GM10847 (cell line): ENCODE data around the gene LBX1.

Experiments
- POLR2A ChIP-seq: IDR thresholded peaks from 2 replicates; pipeline ENCODE4 v1.6.1; 2011; ENCODE audit not compliant: insufficient read length; ENCODE audit errors: extremely low read depth

Gene LBX1, protein sequence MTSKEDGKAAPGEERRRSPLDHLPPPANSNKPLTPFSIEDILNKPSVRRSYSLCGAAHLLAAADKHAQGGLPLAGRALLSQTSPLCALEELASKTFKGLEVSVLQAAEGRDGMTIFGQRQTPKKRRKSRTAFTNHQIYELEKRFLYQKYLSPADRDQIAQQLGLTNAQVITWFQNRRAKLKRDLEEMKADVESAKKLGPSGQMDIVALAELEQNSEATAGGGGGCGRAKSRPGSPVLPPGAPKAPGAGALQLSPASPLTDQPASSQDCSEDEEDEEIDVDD

DNA sequence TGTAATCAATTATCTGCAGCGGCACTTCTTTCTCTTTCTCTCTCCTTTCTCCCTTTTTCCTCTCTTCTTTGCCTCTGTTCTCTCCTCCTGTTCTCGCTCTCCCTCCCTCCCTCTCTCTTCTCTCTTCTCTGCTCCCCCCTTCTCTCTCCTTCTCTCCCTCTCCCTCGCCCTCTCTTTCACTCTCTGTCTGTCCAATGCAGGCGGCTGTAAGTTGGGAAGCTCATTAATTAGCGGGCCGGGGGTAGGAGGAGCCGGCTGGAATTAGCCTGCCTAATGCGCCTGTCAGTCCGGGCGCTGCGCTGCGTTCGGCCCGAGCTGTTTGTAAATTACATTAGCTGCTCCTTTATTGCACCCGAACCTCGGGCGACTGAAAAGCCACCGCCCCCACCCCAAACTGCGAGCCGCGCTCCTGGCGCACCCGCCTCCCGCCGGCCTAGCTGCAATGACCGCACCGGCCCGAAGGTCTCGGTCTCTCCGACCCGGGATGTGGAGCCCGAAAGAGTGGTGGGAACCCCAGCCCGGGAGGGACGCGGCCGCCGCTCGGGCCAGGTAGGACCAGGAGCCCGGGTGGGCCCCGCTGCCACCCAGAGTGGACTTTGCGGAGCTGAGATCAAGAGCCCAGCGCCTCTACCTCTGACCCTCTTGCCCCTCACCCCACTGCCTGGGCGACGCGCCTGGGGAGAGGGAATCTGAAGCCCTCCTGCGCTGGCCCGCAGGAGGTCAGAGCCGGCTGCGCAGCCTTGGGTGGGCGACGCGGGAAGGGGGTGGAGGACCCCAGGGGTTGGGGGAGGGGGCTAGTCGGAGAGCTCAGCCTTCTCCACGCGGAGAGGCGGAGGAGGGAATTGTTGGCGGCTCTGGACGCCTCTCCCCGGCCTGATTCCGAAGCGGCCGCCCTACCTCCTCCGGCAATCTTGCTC lies at the start of gene LBX1:
TSS of gene LBX1 (minus strand) at position 198 of the 917 bp plus-strand sequence. CDS start 648 bp downstream, outside the sequence.
- TF ChIP-seq POLR2A: no peak

DNA sequence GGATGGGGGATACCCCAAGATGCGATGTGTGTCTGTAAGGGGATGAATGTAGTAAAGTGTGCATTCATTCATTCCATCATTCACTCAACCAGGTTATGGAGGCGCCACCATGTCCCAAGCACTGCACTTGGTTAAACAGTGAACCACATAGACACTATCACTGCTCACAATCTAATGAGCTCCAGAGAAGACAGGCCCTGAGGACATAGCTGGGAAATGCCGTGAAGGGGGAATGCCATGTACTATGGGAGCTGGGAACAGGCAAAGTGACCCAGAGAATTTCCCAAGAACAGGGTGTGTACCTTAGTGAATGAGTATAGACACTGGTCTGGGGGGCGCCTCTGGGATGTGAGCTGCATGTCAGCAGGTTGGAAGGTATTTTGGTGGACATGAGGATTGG lies 44.5 kb upstream of the LBX1 start:
- no peak for TF ChIP-seq POLR2A

DNA sequence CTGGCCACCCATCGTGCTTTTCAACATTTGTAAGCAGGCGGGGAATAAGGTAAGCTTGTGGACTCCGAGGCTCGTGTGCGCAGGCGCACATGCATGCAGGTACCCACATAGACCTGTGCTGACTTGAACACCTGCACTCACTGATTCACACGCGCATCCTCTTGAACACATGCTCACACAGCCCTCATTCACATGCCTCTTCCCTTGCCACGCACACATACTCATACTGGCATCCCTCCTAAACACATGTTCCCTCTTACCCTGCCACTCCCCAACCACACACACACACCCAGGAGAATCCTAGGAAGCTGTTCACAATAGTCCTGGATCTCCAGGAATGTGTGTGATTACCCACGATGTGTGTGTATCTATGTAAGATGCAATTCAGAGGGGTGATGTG lies 44.1 kb upstream of the LBX1 start:
- no peak for TF ChIP-seq POLR2A

- TF ChIP-seq POLR2A: no peak
These were observed 43.1 kb upstream of the LBX1 start for GRCh38 chr10:101272229-101272868.

DNA sequence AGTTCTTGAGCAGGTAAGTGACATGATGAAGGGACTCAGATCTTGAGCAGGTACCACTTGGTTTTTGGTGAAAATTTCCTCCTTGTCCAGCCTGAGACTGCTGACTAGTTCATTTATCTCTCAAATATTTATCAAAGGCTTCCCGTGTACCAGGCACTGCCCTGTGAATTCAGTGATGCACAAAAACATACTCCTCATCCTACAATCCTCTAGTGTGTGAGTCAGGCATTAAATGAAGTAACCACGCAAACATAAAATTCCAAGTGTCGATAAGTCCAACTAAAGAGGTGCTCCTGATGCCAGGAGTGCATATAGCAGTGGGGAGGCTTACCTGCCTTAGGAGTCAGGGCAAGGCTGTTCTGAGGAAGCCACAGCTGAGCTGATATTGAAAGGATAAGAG lies 41.5 kb upstream of the LBX1 start:
- no peak for TF ChIP-seq POLR2A

DNA sequence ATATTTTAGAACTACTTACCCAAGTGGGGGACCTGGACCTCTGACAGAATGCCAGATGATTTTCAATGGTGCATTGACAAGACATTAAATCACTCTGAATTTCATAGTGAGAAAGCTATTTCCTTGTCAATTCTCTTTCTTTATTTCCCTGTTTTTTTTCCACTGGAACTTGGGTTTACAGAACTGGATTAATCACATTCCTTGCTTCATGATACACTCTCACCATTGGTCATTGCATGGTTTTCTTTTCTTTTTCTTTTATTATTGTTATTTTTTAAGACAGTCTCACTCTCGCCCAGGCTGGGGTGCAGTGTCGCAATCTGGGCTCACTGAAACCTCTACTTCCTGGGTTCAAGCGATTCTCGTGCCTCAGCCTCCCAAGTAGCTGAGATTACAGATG lies 38.5 kb upstream of the LBX1 start:
- no peak for TF ChIP-seq POLR2A

GRCh38 chr10:101267290-101267680 lies 38.0 kb upstream of the LBX1 start:
- no peak for TF ChIP-seq POLR2A

- no peak for TF ChIP-seq POLR2A
These were observed 37.4 kb upstream of the LBX1 start for GRCh38 chr10:101266381-101267289.

GRCh38 chr10:101263150-101263752 lies 34.0 kb upstream of the LBX1 start:
- TF ChIP-seq POLR2A: no peak

GRCh38 chr10:101262147-101262546 lies 32.9 kb upstream of the LBX1 start:
- no peak for TF ChIP-seq POLR2A

DNA sequence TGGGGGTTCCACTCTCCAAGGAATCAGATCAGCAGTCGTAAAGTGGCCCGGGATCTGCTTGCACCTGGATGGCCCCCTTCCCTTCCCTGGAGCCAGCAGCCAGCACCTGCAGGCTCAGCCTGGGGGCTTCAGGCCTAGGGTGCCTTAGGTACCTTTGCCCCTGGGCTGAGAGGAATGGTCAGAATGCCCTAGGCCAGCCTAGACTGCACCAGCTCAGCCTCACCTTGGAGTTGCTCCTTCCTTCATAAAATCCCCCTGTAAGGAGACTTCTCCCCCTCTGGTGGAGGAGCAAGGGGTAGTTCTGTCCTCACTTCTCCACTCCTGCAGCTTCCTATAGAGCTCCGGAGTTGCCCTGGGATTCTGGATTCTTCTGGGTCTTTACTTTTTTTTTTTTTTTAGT lies 32.4 kb upstream of the LBX1 start:
- no peak for TF ChIP-seq POLR2A

- no peak for TF ChIP-seq POLR2A
These were observed 31.7 kb upstream of the LBX1 start for GRCh38 chr10:101260764-101261481.

GRCh38 chr10:101258179-101258885 lies 29.1 kb upstream of the LBX1 start:
- no peak for TF ChIP-seq POLR2A
